ENCODE results near the gene H1-8. TPM values are rescaled to one million over a fixed set of nuclear protein-coding genes. Genes with fewer than 3 reads are reported as not detected.

The H1-8 gene
- total RNA-seq, 2 donors from 2014 or later, result not detected

GRCh38 chr3:129548104-129548965 is 5.4 kb downstream of the H1-8 start:
- Histone ChIP-seq H3K9me3 (ENCODE audit: control insufficient read depth, low read length) (no peaks in the 10 kb centered on the region), H3K27ac (ENCODE audit: low read depth, low read length) (no peak overlapping the region), H3K9ac (ENCODE audit: extremely low read depth, low read length, poor library complexity, severe bottlenecking) (no peak overlapping the region), H3K27me3 (ENCODE audit: control insufficient read depth, insufficient read depth, low read length, poor library complexity, severe bottlenecking) (no peaks in the 10 kb centered on the region), H3K4me3 (ENCODE audit: low read length) (no peak overlapping the region), H3K36me3 (ENCODE audit: control insufficient read depth, insufficient read depth, low read length) (no peaks in the 10 kb centered on the region), H3K4me1 (ENCODE audit: control insufficient read depth, insufficient read depth, low read length) (peaks cover 4% of the 10 kb centered on the region)
- WGBS, 2 experiments (ENCODE audit: insufficient coverage in 1 of 2, insufficient read length in 1 of 2), result 78 to 90% methylated on average over 8 to 19 of the region's 19 CpGs
- Mint-ChIP-seq H3K9me3 (no peaks in the 10 kb centered on the region), H3K36me3 (ENCODE audit: low read depth) (no peaks in the 10 kb centered on the region), H3K4me3 (no peak overlapping the region), H3K27me3 (ENCODE audit: insufficient read depth) (no peaks in the 10 kb centered on the region), H3K27ac (no peak overlapping the region), H3K4me1 (peaks cover 24% of the 10 kb centered on the region)
- no peak for DNase-seq
- no peak for TF ChIP-seq CTCF (conservative IDR thresholded peaks at IDR 0.05)

DNA sequence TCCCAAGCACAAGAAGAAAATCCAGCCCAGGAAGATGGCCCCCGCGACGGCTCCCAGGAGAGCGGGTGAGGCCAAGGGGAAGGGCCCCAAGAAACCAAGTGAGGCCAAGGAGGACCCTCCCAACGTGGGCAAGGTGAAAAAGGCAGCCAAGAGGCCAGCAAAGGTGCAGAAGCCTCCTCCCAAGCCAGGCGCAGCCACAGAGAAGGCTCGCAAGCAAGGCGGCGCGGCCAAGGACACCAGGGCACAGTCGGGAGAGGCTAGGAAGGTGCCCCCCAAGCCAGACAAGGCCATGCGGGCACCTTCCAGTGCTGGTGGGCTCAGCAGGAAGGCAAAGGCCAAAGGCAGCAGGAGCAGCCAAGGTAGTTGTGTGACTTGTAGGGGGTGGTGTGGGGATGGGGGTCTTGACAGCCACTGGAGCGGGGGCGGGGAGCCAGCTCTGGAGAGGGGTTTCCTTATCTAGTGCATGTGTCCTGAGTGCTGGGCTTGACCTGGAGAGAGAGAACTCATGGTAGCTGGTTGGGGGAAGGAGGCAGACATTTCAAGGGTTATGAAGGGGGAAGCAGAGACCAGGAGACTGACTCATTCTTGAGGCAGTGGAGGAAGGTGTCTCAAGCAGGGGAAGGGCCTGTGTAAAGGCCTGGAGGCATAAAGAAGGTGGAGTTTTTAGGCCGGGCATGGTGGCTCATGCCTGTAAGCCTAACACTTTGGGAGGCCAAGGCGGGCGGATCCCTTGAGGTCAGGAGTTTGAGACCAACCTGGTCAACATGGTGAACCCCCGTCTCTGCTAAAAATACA is 6.2 kb downstream of the H1-8 start:
- Mint-ChIP-seq H3K4me1 (peaks cover 20% of the 10 kb centered on the region), H3K27me3 (ENCODE audit: insufficient read depth) (no peaks in the 10 kb centered on the region), H3K27ac (peak overlapping the region; percentile 65), H3K4me3 (no peak overlapping the region), H3K36me3 (ENCODE audit: low read depth) (no peaks in the 10 kb centered on the region), H3K9me3 (no peaks in the 10 kb centered on the region)
- no peak overlapping the region for H3K4me3 ChIP-seq (ENCODE audit: low read length)
- TF ChIP-seq CTCF (conservative IDR thresholded peaks at IDR 0.05), result no peak
- no peaks in the 10 kb centered on the region for H3K9me3 ChIP-seq (ENCODE audit: control insufficient read depth, low read length)
- no peak overlapping the region for H3K27ac ChIP-seq (ENCODE audit: low read depth, low read length)
- H3K4me1 ChIP-seq (ENCODE audit: control insufficient read depth, insufficient read depth, low read length), result peaks cover 4% of the 10 kb centered on the region
- WGBS, 2 experiments (ENCODE audit: insufficient coverage in 1 of 2, insufficient read length in 1 of 2), result 90 to 95% methylated on average over 12 to 18 of the region's 18 CpGs
- no peaks in the 10 kb centered on the region for H3K27me3 ChIP-seq (ENCODE audit: control insufficient read depth, insufficient read depth, low read length, poor library complexity, severe bottlenecking)
- no peak for DNase-seq
- no peak overlapping the region for H3K9ac ChIP-seq (ENCODE audit: extremely low read depth, low read length, poor library complexity, severe bottlenecking)
- no peaks in the 10 kb centered on the region for H3K36me3 ChIP-seq (ENCODE audit: control insufficient read depth, insufficient read depth, low read length)

GRCh38 chr3:129549805-129550204 is 6.8 kb downstream of the H1-8 start:
- no peaks in the 10 kb centered on the region for H3K36me3 Mint-ChIP-seq (ENCODE audit: low read depth)

More at GRCh38 chr3:129549805-129550204, 6.8 kb downstream of the H1-8 start:
- no peak overlapping the region for H3K9ac ChIP-seq (ENCODE audit: extremely low read depth, low read length, poor library complexity, severe bottlenecking)
- no peaks in the 10 kb centered on the region for H3K36me3 ChIP-seq (ENCODE audit: control insufficient read depth, insufficient read depth, low read length)
- Mint-ChIP-seq H3K4me3 (no peak overlapping the region), H3K27ac (peak overlapping the region; percentile 65), H3K9me3 (no peaks in the 10 kb centered on the region), H3K4me1 (peaks cover 26% of the 10 kb centered on the region), H3K27me3 (ENCODE audit: insufficient read depth) (no peaks in the 10 kb centered on the region)
- peaks cover 4% of the 10 kb centered on the region for H3K4me1 ChIP-seq (ENCODE audit: control insufficient read depth, insufficient read depth, low read length)
- no peaks in the 10 kb centered on the region for H3K27me3 ChIP-seq (ENCODE audit: control insufficient read depth, insufficient read depth, low read length, poor library complexity, severe bottlenecking)
- H3K27ac ChIP-seq (ENCODE audit: low read depth, low read length), result no peak overlapping the region
- no peak for DNase-seq
- no peak overlapping the region for H3K4me3 ChIP-seq (ENCODE audit: low read length)
- 92 to 94% methylated on average over 3 of the region's 3 CpGs for WGBS, 2 experiments (ENCODE audit: insufficient coverage in 1 of 2, insufficient read length in 1 of 2)
- no peaks in the 10 kb centered on the region for H3K9me3 ChIP-seq (ENCODE audit: control insufficient read depth, low read length)
- no peak for TF ChIP-seq CTCF (conservative IDR thresholded peaks at IDR 0.05)

Data from endodermal cell (in vitro differentiated cells).